DMS79 treated with DMSO at 0.1 percent for 48 hours (cell line): ENCODE results near the gene PXDN.
A peak's percentile ranks its signal among the peaks of the same experiment; 100 is the strongest.
"Not testable (repeated sequence)": the region's sequence is repeated elsewhere in the genome, so short reads cannot be mapped to it uniquely, and the experiment has no call there.

Experiments
- DNase-seq: peaks from one replicate; lab custom pipeline; 2025; lab: John Stamatoyannopoulos, UW

The PXDN gene

GRCh38 chr2:1631292-1632001, 112.9 kb downstream of the PXDN start:
- DNase-seq: peak; percentile 60

- DNase-seq: peak; percentile 94
These were observed 115.4 kb downstream of the PXDN start for GRCh38 chr2:1628893-1629292.

GRCh38 chr2:1627628-1628381, 116.5 kb downstream of the PXDN start:
- no peak for DNase-seq

GRCh38 chr2:1626271-1626681, 118.0 kb downstream of the PXDN start:
- DNase-seq: no peak

GRCh38 chr2:1625281-1626001, 118.9 kb downstream of the PXDN start:
- DNase-seq: no peak

GRCh38 chr2:1623906-1624445, 120.3 kb downstream of the PXDN start:
- DNase-seq: no peak

GRCh38 chr2:1622521-1623200, 121.7 kb downstream of the PXDN start:
- DNase-seq: no peak

GRCh38 chr2:1621976-1622375, 122.3 kb downstream of the PXDN start:
- DNase-seq: not testable (repeated sequence)

- DNase-seq: no peak
These were observed 122.8 kb downstream of the PXDN start for GRCh38 chr2:1621501-1621900.

- DNase-seq: no peak
These were observed 123.3 kb downstream of the PXDN start for GRCh38 chr2:1621041-1621440.

GRCh38 chr2:1620081-1620480, 124.2 kb downstream of the PXDN start:
- DNase-seq: no peak

- no peak for DNase-seq
These were observed 124.8 kb downstream of the PXDN start for GRCh38 chr2:1619556-1619955.

- DNase-seq: no peak
These were observed 125.3 kb downstream of the PXDN start for GRCh38 chr2:1618974-1619373.

- DNase-seq: no peak
These were observed 125.9 kb downstream of the PXDN start for GRCh38 chr2:1618191-1618961.

- no peak for DNase-seq
These were observed 126.8 kb downstream of the PXDN start for GRCh38 chr2:1617425-1618021.

GRCh38 chr2:1614564-1614963, 129.8 kb downstream of the PXDN start:
- DNase-seq: no peak

- no peak for DNase-seq
These were observed 130.5 kb downstream of the PXDN start for GRCh38 chr2:1613731-1614354.

GRCh38 chr2:1613078-1613445, 131.3 kb downstream of the PXDN start:
- no peak for DNase-seq

GRCh38 chr2:1612391-1613077, 131.8 kb downstream of the PXDN start:
- no peak for DNase-seq

GRCh38 chr2:1611886-1612285, 132.4 kb downstream of the PXDN start:
- DNase-seq: no peak
